ENCODE results near the gene SLC39A8. TPM values are rescaled to one million over a fixed set of nuclear protein-coding genes. Genes with fewer than 3 reads are reported as not detected.
A peak's percentile ranks its signal among the peaks of the same experiment; 100 is the strongest.
"Not testable (repeated sequence)": the region's sequence is repeated elsewhere in the genome, so short reads cannot be mapped to it uniquely, and the experiment has no call there.

SLC39A8 gene
- polyA plus RNA-seq, 10 donors = 2.1 to 9.5 (median 3.8) TPM

DNA sequence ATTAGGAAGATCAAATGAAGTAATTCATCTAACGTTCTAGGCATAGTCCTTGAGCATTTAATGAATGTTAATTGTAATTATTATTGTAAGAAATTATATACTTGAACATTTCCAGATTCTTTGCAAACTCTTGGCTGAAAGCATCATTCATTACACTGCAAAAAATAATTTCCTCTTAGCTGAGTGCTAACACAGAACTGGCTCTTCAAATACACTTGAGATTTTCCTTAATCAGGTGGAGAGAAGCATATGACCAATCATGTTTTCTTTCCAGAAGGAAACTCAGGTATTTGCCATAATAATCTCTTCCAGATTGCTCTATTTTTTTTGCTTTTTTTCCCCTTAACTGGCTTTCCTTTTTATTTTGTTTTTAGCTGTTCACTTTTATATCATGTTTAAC is 42.5 kb downstream of the SLC39A8 start:
- no peak for DNase-seq

DNA sequence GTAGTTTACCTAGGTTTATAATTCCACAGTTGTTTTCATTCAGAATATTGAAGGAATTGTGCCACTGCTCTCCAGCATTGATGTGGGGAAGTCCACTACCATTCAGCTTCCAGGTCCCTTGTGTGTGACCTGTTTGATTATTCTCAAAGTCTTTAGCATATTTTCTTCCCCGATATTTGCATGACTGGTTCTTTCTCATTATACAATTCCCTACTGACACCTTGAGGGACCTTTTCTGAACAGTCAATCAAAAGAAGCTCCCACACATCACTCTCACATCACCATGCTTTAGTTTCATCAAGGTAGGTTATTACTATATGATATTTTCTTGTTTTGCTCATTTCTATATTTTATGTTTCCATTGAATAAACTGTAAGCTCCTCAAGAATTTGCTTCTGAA is 44.1 kb downstream of the SLC39A8 start:
- no peak for DNase-seq

DNA sequence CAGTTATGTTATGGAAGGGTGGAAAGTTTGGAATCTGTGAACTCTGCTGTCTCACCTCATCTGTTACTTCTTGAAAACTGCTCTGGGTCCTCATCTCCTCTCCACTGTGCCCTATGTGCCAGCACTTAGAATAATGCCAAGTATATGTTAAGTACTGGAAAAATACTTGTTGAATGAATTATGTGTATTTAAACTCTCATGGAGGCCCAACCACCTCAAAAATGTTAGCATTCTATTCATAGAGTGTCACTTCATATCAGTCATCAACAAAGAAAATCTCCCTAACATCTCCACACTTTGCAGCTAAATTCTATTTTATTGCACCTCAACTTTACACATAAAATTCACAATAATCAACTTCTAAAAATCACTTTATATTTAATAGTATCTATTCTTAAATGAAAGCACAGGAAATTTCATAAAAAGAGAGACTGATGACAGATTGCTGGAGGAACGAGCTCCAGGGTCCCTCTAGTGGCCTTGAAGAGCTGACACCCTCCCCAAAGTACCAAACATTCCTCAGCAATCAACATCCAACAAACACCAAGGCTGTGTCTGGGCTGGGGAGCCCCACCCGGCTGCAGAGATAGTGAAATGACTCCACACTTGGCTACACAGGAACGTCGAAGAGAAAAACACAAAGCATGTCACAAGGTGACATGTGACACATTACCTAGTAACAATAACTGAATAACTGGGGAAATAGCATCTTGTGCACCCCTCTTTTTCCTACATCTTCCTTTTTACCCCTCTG is 45.8 kb downstream of the SLC39A8 start:
- DNase-seq = peak; percentile 15 to 49 (median 25)

DNA sequence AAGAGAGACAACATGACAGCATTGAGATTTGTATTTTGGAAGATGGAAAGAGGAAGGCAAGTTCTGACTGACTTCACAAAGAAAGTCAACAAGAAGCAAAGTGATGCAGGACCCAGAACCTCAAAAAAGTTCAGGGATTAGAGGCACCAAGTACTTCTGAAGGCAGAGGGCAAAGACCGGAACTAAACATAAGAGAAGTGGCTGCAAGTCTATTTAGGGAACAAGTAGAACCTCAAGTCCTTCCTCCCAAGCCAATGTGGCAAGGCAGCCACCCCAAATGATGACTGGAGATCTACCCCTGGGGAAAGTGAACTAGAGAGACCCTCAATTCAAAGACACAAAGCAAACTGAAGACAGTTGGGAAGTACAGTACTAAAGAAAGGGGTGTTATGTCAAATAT is 46.6 kb downstream of the SLC39A8 start:
- DNase-seq = no peak

DNA sequence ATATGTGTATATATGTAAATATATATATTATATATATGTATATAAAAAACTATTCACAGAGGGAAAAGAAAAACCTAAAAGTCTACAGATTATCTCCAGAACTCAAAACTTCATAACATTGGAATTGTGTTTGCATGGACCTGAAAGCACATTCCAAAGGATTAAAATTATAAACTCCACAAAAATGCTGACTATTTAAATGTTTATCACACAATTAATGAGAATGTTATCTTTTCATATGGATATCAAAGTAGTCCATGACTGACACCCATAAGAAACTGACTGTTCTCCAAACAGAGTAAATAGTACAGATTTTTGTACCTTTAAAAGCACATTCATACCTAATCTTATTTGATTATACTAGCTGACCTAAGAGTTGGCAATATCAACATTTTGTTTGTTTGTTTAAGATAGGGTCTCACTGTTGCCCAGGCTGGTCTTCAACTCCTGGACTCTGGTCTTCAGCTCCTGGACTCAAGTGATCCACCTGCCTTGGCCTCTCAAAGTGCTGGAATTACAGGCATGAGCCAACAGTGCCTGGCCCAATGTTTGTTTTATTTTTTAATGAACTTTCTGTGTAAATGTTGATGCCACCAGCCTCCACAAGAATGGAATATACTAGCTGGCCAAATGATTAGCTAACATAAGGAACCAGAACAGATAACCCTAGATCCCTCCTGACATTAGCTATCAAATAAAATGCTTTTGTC is 50.0 kb downstream of the SLC39A8 start:
- DNase-seq = no peak

DNA sequence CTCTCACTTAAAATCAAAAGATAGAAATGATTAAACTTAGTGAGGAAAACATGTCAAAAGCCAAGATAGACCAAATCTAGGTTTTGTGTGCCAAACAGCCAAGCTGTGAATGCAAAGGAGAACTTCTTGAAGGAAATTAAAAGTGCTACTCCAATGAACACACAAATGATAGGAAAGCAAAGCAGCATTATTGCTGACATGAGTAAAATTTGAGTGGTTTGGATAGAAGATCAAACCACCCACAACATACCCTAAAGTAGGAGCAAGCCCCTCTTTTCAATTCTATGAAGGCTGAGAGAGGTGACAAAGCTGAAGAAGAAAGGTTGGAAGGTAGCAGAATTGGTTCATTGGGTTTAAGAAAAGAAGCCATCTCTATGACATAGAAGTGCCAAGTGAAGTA is 56.8 kb downstream of the SLC39A8 start:
- no peak for DNase-seq

DNA sequence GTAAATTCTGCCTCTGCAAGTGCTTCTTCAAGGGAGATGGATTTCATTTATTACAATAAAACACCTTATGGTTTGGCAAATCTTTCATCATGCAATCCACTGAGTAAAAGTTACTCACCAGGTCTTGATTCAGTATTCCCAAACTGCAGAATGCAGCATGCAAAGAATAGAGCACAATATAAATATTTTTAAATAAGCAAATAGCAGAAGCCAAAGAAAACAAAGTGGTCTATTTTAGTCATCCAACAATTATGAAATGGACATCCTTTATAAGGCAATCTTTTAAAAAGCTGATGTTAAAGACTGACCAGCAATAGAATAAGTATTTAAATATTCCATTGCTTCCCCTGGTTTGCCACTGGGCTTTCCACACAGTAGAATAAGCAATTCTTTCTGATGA is 59.5 kb downstream of the SLC39A8 start:
- no peak for DNase-seq

DNA sequence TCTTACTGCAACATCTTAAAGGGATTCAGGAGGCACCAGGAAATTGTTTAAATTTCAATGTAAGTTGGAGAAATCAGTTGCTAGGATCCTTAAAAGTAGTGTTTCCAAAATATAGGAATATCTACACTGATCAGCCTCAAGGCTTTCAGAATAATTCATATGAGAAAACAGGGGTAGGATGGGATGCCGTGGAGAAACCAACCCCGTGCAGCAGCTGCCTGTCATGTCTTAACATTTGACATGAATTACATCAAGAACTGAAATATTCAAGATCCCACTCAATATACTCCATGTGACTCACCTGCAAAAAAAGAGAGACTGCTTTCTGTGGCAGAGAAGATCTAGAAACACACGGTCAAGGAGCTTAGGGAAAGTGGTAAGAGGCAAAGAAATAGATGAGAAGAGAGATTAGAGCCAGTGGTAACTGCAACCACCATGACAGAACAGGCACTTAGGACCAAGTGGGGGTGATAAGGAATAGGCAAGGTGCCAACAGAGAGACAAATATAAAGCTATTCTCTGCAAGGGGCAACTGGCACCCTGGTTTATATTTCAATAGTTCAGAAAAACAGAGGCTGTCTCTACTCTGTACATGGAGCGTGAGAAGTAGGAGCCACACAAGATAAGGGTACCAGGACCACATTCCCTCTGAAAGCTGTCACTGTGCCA is 64.0 kb downstream of the SLC39A8 start:
- DNase-seq = no peak

DNA sequence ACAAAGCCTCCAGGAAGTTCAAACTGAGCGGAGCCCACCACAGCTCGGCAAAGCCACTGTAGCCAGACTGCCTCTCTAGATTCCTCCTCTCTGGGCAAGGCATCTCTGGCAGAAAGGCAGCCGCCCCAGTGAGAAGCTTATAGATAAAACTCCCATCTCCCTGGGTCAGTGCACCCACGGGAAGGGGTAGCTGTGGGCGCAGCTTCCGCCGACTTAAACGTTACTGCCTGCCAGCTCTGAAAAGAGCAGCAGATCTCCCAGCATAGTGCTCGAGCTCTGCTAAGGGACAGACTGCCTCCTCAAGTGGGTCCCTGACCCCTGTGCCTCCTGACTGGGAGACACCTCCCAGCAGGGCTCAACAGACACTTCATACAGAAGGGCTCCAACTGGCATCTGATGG is 72.0 kb downstream of the SLC39A8 start:
- DNase-seq = not testable (repeated sequence)

DNA sequence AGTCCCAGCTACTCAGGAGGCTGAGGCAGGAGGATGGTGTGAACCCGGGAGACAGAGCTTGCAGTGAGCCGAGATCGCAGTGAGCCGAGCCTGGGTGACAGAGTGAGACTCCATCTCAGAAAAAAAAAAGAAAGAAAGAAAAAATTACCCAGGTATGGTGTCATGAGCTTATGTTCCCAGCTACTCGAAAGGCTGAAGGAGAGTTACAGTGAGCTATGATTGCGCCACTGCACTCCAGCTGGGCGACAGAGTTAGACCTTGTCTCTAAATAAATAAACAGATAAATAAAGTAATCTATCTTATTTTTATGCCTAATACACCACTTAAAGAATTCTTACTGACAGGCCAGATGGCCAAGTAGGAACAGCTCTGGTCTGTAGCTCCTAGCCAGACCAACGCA is 73.0 kb downstream of the SLC39A8 start:
- DNase-seq = no peak

DNA sequence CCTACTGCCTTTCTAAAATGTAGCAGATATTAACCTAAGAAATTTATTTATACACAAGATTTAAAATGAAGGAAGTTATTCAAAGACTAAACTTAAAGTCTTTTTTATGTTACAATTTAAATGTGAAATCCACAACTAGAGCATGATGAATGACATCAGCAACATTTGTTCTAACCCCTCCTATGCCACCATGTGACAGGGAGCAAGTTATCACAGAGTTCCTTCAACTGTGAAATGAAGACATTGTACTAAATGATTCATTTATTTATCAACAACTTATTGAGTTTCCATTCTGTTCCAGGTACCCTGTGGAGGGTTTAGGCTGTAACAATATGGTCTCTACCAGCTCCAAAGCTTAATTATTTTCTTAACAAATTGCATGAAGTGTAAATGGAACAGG is 76.9 kb downstream of the SLC39A8 start:
- DNase-seq = no peak

DNA sequence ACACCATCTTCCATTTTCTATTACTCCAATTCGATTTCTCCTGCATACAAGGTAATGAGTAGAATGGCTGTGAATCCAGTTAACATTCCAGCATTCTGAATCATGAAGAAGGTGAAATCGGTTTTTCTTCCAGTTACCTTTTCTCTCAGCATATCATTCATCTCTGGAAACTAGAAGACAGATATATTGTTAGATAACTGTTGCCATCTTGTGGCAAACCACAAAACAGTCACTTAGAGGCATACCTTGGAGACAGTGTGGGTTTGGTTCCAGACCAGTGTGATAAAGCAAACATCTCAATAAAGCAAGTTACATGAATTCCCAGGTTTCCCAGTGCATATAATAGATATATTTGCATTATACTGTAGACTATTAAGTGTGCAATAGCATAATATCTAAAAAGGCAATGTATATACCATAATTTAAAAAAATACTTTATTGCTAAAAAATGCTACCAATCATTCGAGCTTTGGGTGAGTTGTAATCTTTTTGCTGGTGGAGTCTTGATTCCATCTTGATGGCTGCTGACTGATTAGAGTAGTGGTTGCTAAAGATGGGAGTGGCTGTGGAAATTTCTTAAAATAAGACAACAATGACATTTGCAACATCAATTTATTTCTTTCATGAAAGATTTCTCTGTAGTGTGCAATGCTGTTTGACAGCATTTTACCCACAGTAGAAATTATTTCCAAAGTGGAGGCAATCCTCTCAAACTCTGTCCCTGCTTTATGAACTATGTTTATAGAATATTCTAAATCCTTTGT is 82.1 kb downstream of the SLC39A8 start:
- DNase-seq = peak; percentile 28 to 65 (median 34)

DNA sequence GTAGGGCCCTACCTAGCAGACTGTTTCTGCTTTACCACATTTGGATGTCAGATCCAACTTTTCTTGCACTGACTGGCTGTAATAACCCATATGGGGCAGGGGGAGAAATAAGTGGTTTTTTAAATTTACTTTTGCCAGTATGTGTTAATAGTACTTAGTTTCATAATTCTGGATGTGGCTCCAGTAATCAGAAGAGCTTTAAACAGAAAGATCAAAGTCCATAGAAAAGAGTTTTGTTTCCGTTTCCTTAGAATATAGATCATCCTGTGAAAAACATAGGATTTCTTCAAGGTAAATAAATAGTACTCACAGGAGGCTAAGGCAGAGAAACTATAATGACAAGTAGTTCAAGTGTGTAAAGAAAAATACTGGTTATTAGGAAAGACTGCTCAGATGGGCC is 85.6 kb downstream of the SLC39A8 start:
- DNase-seq = no peak

DNA sequence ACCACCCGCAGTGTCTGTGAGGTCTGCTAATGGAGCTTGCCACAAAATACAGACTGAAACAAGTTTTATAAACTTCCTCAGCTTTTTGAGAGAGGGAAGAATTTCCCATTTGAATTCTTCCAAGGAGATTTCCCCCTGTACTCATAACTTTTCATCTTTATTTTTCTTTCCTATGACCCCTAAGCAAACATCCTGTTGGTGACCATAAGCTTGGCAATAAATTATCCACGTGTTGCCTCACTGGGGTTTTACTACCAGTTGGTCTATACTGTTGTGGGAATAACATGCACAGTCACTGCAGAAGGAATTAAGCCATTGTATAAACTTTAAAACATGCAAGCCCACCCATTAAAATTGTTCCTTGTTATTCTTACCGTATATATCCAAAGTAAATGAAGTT is 86.2 kb downstream of the SLC39A8 start:
- no peak for DNase-seq

DNA sequence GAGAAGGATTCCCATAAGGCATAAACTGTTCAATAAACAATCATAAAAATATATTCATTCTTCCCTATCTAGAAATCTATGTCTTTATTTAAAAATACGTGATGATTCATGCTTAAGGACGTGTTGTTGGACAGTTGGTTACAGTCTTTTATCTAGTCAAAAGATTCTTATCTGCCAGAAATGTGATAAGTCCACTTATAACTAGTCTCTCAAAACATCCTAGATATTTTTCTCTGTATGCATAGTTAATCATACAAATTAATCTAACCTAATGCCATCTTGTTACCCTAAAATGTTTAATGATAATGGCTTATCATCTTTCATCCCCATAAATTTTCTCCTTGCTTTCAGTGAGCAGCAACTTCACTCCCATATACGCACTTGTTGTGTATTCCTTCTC is 89.0 kb downstream of the SLC39A8 start:
- DNase-seq = no peak

DNA sequence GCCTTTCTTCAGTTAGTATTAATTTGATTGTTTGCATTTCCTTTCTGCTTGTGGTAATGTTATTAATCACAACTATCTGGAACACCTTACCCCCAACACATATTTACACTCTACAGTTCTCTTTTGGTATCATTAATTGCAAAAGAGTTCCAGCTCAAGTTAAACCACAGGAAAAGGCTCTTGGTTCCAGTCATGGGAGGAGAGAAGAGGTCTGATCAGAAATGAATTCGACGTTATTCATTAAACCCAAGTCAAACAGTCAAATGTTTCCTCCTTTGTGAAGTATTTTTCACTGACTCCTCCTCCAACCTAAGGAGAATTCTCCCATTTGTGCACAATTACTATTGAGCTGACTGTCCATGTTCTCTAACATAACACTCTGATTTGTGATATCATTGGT is 91.4 kb downstream of the SLC39A8 start:
- DNase-seq = no peak

DNA sequence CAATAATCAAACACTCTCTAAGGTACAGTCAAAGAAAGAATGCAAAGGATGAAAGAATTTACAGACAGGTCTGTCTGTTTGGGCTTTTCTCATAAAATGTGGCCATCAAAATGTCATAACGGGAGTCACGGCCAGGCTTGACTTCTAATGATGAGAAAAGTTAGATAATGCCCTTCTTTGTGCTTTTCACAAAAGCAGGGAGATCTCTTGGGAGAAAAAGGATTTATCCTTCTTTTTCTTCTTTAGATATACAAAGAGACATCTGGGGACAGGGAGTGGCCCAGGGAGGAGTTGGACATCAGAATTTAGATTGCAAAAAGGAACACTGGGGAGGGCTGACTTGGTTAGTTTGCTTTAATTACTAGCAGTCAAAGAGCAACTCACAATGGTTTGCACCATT is 93.1 kb downstream of the SLC39A8 start:
- DNase-seq = no peak

DNA sequence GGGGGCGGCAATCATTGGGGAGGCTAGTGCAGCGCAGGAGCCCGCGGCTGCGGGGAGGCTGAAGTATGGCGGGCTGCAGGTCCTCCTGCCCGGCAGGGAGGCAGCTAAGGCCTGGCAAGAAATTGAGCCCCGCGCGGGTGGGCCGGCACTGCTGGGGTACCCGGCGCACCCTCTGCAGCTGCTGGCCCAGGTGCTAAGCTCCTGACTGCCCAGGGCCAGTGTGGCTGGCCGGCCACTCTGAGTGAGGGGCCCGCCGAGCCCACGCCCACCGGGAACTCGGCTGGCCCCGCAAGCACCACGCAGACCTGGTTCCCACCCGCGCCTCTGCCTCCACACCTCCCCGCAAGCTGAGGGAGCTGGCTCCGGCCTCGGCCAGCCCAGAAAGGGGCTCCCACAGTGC is 94.9 kb downstream of the SLC39A8 start:
- DNase-seq = no peak

DNA sequence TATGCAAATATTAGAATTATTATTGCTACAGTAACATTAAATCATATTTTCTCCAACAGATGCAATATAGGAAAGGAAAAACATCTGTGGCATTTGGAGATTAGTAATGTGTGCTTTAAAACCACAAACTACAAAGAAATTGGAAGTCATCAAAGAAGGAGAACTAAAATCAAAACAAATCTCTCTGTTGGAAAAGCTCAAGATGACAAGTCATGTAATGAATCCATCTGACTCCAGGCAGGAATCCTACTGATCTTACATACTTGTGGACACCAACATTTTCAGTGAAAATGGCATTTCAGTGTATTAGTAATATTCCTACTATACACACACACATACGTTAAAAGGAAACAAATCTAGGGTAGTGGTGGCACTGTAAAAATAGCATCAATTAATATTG is 98.2 kb downstream of the SLC39A8 start:
- DNase-seq = no peak

DNA sequence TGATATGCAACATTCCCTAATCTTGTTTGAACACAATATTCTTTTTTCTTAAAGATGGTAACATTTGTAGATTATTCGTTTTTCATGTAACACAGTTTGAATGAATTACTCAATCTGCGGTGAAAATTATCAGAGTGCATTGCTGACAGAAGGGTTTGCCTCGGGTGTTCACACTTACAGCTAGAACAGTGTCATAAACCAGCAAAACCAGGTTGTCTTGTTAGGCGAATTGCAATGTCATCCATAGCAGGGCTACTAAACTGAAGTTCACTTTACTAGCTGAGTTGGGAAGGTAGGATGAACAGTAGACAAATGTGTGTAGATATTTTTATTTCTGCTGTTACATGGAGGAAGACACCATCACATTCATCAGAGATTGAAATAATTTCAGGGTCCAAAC is 98.9 kb downstream of the SLC39A8 start:
- DNase-seq = no peak

DNA sequence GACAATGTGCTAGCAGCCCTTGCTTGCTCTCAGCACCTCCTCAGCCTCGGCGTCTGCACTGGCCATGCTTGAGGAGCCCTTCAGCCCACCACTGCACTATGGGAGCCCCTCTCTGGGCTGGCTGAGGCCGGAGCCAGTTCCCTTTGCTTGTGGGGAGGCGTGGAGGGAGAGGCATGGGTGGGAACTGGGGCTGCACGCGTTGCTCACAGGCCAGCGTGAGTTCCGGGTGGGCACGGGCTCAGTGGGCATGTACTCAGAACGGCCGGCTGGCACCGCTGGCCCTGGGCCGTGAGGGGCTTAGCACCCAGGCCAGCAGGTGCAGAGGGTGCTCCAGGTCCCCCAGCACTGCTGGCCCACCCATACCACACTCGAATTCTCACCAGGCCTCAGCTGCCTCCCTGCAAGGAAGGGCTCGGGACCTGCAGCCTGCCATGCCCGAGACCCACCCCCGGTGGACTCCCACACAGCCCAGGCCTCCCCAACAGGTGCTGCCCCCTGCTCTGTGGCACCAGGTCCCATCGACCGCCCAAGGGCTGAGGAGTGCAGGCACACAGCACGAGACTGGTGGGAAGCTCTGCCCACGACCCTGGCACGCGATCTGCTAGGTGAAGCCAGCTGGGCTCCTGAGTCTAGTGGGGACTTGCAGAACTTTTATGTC is 100.3 kb downstream of the SLC39A8 start:
- no peak for DNase-seq

DNA sequence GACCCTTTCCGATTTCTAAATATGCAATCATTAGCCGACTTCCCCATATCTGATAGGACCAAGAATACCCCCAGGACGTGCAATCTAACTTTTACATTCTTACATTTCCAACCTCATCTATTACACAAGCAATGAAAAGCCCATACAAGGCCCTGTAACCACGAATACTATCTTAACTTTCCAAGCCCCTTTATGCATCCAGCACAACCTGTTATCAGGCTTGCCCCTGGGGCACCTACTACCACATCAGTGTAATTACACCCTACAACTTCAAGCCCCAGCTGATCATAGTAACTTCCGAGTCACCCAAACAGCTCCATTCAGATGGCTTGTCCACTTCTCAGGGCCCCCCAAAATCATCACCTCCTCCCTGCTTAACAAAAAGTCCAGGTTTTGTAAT is 102.0 kb downstream of the SLC39A8 start:
- not testable (repeated sequence) for DNase-seq

Measured in muscle of back (tissue), 11 donors.